HAP-1 (cell line): Measurements from ENCODE around the gene UPF1.

ENCODE experiments used
- DNase-seq, 2 experiments: peaks; one replicate each; pipeline ENCODE4 v3.0.0-alpha.2; 2016 to 2020; ENCODE audit warnings: low spot score in 2 of 2
- H3K27me3 ChIP-seq: fragments of 250-450 bp; sonication (Bioruptor Pico); 2 replicates; pipeline ENCODE4 v1.5.1; 2020; ENCODE audit warnings: low read depth, mild to moderate bottlenecking, moderate library complexity
- H3K36me3 ChIP-seq: fragments of 250-450 bp; sonication (Bioruptor Pico); replicated peaks from 2 replicates; pipeline ENCODE4 v1.5.1; 2020; ENCODE audit warnings: mild to moderate bottlenecking
- H3K4me1 ChIP-seq: fragments of 250-450 bp; sonication (Bioruptor Pico); 2 replicates; pipeline ENCODE4 v1.5.1; 2020; ENCODE audit warnings: mild to moderate bottlenecking
- H3K4me3 ChIP-seq: fragments of 250-450 bp; sonication (Bioruptor Pico); 2 replicates; pipeline ENCODE4 v1.5.1; 2020; ENCODE audit warnings: mild to moderate bottlenecking, moderate library complexity
- H3K9me3 ChIP-seq: fragments of 250-450 bp; sonication (Bioruptor Pico); 2 replicates; pipeline ENCODE4 v1.5.1; 2020; ENCODE audit warnings: mild to moderate bottlenecking, moderate library complexity
- in situ Hi-C: fragments of 300-500 bp; cut with MboI; formaldehyde crosslinking; loops from 3 replicates; pipeline ENCODE4 v1.14.3; 2020; ENCODE audit warnings: low sequenced_read_pairs, inconsistent platforms, mixed read lengths

UPF1 gene

DNA sequence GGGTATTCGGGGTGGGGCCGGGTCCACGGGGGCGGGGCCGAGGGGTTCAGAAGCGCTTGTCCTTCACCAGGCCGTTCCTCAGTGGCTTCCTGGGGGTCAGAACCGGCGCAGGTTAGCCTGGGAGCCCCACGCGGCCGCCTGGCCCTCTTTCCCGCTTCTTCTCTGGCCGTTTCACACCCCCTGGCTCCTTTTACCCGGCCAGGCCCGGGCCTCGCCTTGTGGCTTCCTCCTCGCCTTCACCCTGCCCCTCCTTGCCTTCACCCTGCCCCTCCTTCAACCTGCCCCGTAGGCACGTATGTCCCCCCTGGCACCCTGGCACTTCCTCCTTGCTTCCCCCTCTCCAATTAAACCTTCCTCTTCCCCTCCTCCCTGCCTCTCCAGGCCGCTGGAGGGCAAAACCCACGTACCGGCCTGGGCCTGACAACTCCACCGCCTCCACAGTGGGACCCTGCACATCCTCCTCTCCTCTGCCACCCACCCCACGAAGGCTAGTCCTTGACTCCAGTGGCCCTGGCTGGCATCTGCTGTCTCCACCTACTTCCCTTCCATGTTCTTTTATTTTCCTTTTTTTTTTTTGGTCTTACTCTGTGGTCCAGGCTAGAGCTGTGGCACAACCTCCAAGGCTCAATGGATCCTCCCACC, 38.9 kb downstream of the UPF1 start:
- in situ Hi-C loops = no loop called here
- H3K9me3 ChIP-seq = no peaks in the 10 kb centered on the region
- no peaks in the 10 kb centered on the region for H3K4me1 ChIP-seq
- no peak overlapping the region for H3K4me3 ChIP-seq
- no peak for DNase-seq
- no peaks in the 10 kb centered on the region for H3K27me3 ChIP-seq
- peaks cover 25% of the 10 kb centered on the region for H3K36me3 ChIP-seq

DNA sequence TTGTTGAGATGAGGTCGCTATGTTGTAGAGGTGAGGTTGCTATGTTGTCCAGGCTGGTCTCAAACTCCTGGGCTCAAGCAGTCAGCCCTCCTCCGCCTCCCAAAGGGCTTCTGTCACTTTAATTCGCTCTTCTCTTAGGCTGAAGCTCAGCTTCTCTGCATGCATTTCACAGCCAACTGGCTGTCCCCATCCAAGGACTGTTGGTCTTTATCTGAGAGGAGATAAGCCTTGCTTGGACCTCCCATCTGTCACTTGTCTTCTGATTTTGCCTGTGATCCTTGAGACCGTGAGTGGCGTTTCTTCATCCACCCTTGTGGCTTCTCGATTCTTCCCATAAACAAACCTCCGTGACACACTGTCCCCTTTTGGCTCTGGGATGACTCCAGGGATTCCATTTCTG, 39.8 kb downstream of the UPF1 start:
- Histone ChIP-seq H3K4me3 (no peak overlapping the region), H3K27me3 (no peaks in the 10 kb centered on the region), H3K36me3 (peaks cover 20% of the 10 kb centered on the region), H3K9me3 (no peaks in the 10 kb centered on the region), H3K4me1 (no peaks in the 10 kb centered on the region)
- in situ Hi-C loops = no loop called here
- DNase-seq = no peak

DNA sequence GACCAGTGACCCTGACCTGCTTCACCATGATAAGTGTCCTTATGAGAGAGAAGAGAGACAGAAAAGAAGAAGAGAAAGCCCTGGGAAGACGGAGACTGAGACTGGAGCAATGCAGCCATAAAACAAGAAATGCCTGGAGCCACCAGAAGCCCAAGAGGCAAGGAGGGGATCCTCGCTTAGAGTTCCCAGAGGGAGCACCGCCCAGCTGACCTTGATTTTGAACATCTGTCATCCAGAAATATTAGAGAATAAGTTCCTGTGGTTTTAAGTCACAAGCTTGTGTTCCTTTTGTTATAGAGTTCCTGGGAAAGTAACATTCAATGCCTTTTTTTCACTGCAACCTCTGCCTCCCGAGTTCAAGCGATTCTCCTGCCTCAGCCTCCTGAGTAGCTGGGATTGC, 44.0 kb downstream of the UPF1 start:
- Histone ChIP-seq H3K9me3 (no peaks in the 10 kb centered on the region), H3K27me3 (no peaks in the 10 kb centered on the region), H3K36me3 (peaks cover 12% of the 10 kb centered on the region), H3K4me1 (no peaks in the 10 kb centered on the region), H3K4me3 (no peak overlapping the region)
- no peak for DNase-seq
- in situ Hi-C loops = no loop called here

DNA sequence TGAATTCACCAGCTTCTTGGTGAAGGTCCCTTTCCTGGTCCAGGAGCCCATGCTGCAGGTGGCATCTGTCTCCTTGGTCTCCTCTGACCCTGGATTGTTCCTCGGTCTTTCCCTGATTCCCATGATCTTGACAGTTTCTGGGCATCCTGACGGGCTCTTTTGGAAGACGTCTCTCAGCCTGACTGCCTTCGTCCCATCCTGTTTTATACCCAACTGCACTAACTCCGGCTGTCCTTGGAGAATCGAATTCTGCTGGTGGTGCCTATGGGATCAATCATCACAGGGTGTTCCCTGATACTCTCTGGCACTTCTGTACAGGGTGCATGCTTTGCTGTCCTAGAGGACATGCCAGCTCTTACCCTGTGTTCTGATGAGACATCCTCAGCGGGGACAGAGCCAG, 45.1 kb downstream of the UPF1 start:
- in situ Hi-C loops = no loop called here

DNA sequence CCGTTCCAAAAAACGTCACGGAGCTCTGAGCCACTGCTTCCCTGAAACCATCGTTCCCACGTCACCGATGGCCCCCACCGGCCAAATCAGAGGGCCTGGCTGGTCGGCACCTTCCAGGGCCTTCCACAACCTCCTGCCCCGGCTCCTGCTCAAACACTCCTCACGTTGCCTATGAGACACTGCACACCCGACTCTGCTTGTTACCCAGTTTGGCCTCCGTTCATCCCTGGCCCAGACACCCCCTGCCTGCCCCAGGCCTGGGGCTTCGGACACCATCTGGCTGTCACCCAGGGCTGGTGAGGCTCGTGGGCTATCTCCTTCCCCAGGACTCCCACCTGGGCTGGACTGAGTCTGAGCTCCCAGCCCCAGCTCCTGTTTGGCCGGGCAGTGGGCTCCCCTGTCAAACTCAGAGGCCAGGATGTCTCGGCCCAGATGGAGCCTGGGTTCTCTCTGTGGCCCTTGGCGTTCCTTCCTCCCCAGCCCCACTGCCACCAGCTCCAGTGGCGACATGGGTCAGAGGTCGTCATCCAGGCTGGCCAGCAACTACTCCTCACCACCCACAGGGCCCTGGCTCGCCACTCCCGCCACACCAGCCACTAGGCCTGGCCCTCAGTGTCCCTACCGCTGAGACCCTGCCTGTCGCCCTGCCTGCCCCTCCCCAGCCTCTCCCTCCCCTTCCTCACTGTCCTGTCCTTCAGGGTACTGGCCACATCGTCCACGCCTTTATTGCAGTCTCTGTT, 46.5 kb downstream of the UPF1 start:
- Histone ChIP-seq H3K36me3 (peaks cover 15% of the 10 kb centered on the region), H3K9me3 (no peaks in the 10 kb centered on the region), H3K4me1 (no peaks in the 10 kb centered on the region), H3K27me3 (no peaks in the 10 kb centered on the region), H3K4me3 (no peak overlapping the region)
- DNase-seq = no peak
- in situ Hi-C loops = no loop called here

More for the DNA sequence above, 45.1 kb downstream of the UPF1 start:
- no peaks in the 10 kb centered on the region for H3K27me3 ChIP-seq
- H3K9me3 ChIP-seq = no peaks in the 10 kb centered on the region
- peaks cover 15% of the 10 kb centered on the region for H3K36me3 ChIP-seq
- H3K4me3 ChIP-seq = no peak overlapping the region
- DNase-seq = no peak
- H3K4me1 ChIP-seq = no peaks in the 10 kb centered on the region

DNA sequence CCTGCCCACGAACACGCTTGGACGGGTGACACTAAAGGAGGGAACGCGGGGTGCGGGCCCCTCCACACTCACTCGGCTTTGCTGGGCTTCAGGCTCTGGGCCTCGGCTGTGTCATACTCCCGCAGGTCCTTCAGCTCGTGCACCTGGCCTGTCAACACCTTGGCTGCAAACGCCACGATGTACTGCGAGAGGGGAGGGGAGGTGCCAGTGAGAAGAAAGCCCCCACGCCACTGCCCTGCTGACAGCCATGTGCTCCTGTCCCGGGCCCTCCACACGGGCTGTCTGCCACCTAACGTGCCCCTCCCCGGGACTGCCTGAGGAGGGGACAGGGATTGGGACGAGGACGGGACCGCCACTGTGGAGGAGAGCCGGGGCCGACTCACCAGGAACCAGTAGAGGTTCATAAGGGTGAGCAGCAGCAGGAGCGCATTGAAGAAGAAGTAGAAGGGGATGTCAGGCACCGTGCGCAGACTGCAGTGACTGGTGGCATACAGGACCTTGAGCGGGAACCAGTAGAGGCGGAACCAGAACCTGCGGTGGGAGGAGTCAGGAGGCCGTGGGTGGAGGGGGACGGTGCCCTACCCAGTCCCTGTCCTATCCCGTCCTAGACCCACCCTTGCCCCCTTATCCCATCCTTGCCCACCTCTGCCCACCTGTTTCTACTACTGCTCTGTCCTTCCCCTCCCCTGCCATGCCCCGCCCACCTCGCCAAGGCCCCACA, 47.3 kb downstream of the UPF1 start:
- peaks cover 15% of the 10 kb centered on the region for H3K36me3 ChIP-seq
- in situ Hi-C loops = no loop called here

DNA sequence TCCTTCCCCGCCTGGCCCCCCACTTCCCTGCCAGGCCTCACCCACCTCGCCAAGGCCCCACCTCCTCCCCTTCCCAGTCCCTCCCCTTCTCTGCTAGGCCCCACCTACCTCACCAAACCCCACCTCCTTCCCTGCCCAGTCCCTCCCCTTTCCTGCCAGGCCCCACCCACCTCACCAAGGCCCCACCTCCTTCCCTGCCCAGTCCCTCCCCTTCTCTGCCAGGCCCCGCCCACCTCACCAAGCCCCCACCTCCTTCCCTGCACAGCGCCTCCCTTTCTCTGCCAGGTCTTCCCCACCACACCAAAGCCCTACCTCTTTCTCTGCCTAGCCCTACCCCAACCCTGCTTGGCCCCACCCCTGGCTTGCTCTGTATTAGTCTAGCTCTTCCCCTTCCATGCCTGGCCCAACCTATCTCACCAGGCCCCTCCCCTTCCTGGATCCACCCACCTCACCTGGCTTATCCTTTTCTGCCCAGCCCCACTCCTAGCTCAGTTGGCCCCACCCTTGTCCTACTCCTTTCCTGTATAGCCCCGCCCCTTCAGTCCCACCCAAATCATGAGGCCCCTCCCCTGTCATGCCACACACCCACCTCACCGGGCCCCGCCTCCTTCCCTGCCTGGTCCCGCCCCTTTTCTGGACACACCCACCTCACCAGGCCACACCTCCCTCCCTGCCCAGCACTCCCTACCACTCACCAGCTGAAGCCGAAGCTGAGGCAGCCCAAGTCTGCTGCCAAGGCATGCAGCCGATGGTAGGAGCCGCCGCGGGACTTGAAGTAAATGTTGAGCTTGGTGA, 48.0 kb downstream of the UPF1 start:
- no peaks in the 10 kb centered on the region for H3K9me3 ChIP-seq
- no peak overlapping the region for H3K4me3 ChIP-seq
- in situ Hi-C loops = no loop called here
- peaks cover 15% of the 10 kb centered on the region for H3K36me3 ChIP-seq
- no peaks in the 10 kb centered on the region for H3K27me3 ChIP-seq
- no peaks in the 10 kb centered on the region for H3K4me1 ChIP-seq
- DNase-seq = peak in 1 of 2 experiments; percentile 78

More for the DNA sequence above, 47.3 kb downstream of the UPF1 start:
- H3K27me3 ChIP-seq = no peaks in the 10 kb centered on the region
- H3K4me3 ChIP-seq = no peak overlapping the region
- no peaks in the 10 kb centered on the region for H3K4me1 ChIP-seq
- H3K9me3 ChIP-seq = no peaks in the 10 kb centered on the region
- DNase-seq = no peak

DNA sequence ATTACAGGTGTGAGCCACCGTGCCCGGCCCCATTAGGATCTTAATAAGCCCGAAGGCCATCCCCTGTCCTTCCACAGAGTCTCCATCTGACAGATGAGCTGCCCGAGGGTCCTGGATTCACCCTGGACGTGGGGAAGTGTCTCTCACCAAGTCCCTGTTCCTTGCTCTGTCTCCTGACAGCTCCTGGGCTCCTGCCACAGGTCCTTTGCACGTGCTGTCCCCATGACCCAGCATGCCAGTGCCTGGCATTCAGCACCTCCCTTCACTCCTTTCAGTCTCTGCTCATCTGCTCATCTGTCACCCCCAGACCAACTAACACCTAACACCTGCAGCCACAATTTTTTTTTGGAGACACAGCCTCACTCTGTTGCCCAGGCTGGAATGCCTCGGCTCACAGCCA, 49.7 kb downstream of the UPF1 start:
- in situ Hi-C loops = no loop called here
- H3K36me3 ChIP-seq = peaks cover 14% of the 10 kb centered on the region
- no peaks in the 10 kb centered on the region for H3K4me1 ChIP-seq
- no peaks in the 10 kb centered on the region for H3K27me3 ChIP-seq
- no peaks in the 10 kb centered on the region for H3K9me3 ChIP-seq
- DNase-seq = no peak
- no peak overlapping the region for H3K4me3 ChIP-seq

DNA sequence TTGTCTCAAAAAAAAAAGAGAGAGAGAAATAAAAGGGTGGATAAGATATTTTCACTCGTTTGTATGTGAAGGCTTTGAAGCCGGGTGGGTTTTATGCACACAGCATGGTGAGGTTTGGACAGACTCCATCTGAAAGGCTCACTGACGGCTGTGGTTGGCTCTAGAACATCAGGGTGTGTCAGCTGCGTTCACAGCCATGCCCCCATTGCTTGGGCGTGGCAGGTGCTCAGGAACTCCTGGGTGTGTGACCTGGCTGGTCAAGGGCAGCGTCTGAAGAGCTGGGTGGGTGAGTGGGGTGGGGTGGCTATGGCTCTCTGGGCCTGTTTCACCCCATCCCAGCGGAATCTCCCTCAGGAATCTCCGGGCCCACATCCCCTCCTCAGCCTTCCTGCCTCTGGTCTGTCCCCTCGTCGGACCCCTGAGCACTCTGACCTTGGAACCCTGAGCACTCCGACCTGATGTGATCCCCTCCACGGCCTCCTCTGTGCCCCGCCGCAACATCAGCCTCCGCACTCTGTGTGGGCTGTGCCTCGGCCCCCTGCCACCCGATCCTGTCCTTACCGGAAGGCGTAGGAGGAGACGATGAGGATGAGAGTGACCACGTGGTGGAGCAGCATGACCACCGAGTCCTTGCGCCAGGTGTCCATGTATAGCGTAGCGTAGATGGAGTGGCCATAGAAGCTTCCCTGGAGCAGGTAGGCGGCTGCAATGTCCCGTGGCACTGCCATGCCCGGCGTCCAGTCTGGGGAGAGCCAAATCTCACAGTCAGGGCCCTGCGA, 52.0 kb downstream of the UPF1 start:
- Histone ChIP-seq H3K4me1 (no peaks in the 10 kb centered on the region), H3K36me3 (peaks cover 9% of the 10 kb centered on the region; the same call in 1 of the 2 replicates), H3K9me3 (no peaks in the 10 kb centered on the region), H3K4me3 (no peak overlapping the region), H3K27me3 (no peaks in the 10 kb centered on the region)
- in situ Hi-C loops = no loop called here
- no peak for DNase-seq

DNA sequence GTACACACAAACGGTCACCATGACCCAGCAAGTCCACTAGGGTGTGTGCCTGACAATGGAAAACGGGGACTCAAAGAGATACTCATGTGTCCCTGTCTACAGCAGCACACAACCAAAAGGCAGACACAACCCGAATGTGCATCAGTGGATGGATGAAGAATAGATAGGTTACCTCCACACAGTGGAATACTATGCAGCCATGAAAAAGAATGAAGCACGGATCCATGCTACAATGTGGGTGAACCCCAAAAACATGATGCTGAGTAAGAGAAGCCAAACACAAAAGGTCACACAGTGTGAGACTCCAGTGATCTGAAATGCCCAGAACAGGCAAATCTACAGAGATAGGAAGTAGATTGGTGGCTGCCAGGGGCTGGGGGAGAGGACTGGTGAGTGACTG, 55.2 kb downstream of the UPF1 start:
- no peaks in the 10 kb centered on the region for H3K27me3 ChIP-seq
- H3K4me1 ChIP-seq = no peaks in the 10 kb centered on the region
- in situ Hi-C loops = no loop called here
- DNase-seq = no peak
- H3K4me3 ChIP-seq = no peak overlapping the region
- H3K36me3 ChIP-seq = peaks cover 3% of the 10 kb centered on the region; the same call in 1 of the 2 replicates
- H3K9me3 ChIP-seq = no peaks in the 10 kb centered on the region

DNA sequence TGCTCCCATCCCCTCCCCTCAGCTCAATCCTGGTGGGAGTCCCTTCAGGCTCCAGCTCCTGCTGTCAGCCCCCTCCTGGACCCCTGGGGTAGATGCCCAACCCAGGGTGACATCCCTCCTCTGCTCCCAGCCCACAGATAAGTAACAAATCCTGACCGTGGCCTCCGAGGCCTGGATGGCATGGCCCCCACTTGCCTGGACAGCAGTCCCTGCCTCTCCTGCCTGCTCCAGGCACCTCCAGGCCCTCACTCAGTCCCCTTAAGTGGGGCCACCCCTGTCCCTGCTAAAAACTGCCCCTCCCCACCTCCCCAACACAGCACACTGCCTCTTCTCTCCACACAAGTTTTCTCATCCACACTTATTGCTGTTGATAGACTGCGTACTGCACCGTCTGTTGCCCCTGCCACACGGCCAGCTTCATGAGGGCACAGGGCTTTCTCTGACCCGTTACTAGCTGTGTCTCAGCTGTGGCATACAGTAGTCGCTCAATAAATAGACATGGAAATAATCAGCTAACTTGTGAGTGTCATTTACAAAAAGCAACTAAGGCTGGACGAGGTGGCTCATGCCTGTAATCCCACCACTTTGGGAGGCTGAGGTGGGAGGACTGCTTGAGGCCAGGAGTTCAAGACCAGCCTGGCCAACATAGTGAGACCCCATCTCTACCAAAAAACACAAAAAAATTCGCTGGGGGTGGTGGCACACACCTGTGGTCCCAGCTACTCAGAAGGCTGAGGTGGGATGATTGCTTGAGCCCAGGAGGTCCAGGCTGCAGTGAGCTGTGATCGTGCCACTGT, 58.4 kb downstream of the UPF1 start:
- Histone ChIP-seq H3K27me3 (no peaks in the 10 kb centered on the region), H3K4me3 (no peak overlapping the region), H3K9me3 (no peaks in the 10 kb centered on the region), H3K36me3 (peaks cover 3% of the 10 kb centered on the region; the same call in 1 of the 2 replicates), H3K4me1 (no peaks in the 10 kb centered on the region)
- DNase-seq = no peak
- in situ Hi-C loops = no loop called here

DNA sequence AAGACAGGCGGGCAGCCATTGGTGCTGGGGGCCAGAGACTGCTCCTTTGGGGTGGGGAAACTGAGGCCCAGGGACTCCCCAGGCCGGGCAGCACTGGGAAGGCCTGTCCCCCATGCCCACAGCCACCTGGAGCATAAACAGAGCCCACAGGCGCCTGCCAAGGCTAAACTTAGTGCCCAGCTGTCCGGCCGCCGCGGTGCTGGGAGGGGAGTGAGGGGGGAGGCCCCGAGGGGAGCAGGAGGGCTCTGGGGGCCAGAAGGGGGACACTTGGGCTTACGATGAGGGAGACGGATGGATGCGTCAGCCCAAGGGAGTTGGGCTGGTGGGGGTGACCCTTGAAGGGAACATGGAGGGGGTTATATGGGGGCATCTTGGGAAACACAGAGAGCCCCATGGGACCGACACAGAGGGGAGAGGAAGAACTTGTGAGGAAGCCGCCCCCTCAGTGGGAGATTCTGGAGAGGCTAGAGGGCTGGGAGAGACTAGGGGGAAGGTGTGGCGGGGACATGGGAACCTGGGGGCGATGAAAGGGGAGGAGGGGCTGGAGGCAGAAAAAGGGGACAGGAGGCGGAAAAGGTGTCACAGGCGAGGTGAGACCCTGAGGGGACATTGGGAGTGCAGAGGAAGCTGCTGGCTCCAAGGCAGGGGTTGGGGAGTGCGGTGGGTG, 62.0 kb downstream of the UPF1 start:
- Histone ChIP-seq H3K4me1 (no peaks in the 10 kb centered on the region), H3K36me3 (no peaks in the 10 kb centered on the region), H3K27me3 (no peaks in the 10 kb centered on the region), H3K4me3 (no peak overlapping the region), H3K9me3 (no peaks in the 10 kb centered on the region)
- no peak for DNase-seq
- in situ Hi-C loops = no loop called here
